ENCODE measurements around the gene BMP8B. TPM values are rescaled to one million over a fixed set of nuclear protein-coding genes. Genes with fewer than 3 reads are reported as not detected.
"Not testable (repeated sequence)": the region's sequence is repeated elsewhere in the genome, so short reads cannot be mapped to it uniquely, and the experiment has no call there.

The BMP8B gene
- total RNA-seq, 2 experiments from 2014 or later, result 0.06 TPM; not detected in 1

GRCh38 chr1:39779137-39779536 is 9.5 kb downstream of the BMP8B start:
- Mint-ChIP-seq H3K27me3 (peaks cover 14% of the 10 kb centered on the region), H3K9me3 (no peaks in the 10 kb centered on the region), H3K27ac (no peak overlapping the region), H3K36me3 (ENCODE audit: low read depth) (no peaks in the 10 kb centered on the region), H3K4me1 (ENCODE audit: low read depth) (no peaks in the 10 kb centered on the region), H3K4me3 (no peak overlapping the region)
- TF ChIP-seq CTCF (IDR thresholded peaks at IDR 0.05), result no peak
- intact Hi-C loops (cut with DNase I, micrococcal nuclease), result no loop called here
- Histone ChIP-seq H3K4me1 (ENCODE audit: insufficient read depth, low read length) (no peaks in the 10 kb centered on the region), H3K27ac (ENCODE audit: low read depth in 1 of 2, low read length in 2 of 2) (no peak overlapping the region), H3K4me3 (ENCODE audit: low read length) (no peak overlapping the region), H3K27me3 (ENCODE audit: control insufficient read depth in 1 of 2, insufficient read depth in 2 of 2, low read length in 2 of 2) (no peaks in the 10 kb centered on the region), H3K36me3 (ENCODE audit: insufficient read depth, low read length) (no peaks in the 10 kb centered on the region), H3K9me3 (ENCODE audit: control insufficient read depth in 1 of 2, insufficient read depth in 1 of 2, low read length in 2 of 2) (no peaks in the 10 kb centered on the region)
- ATAC-seq (ENCODE audit: poor library complexity), result no peak
- DNase-seq, result no peak
- ChIA-PET CTCF (no interaction called here), POLR2A (no interaction called here)

- H3K27ac Mint-ChIP-seq, POLR2A ChIA-PET: not testable (repeated sequence)
These were observed 10.1 kb downstream of the BMP8B start for GRCh38 chr1:39778463-39779099.

GRCh38 chr1:39777896-39778295 is 10.8 kb downstream of the BMP8B start:
- H3K4me3 ChIP-seq (ENCODE audit: low read length); H3K27me3 ChIP-seq (ENCODE audit: control insufficient read depth in 1 of 2, insufficient read depth in 2 of 2, low read length in 2 of 2); POLR2A ChIA-PET; H3K4me1 Mint-ChIP-seq (ENCODE audit: low read depth); H3K36me3 ChIP-seq (ENCODE audit: insufficient read depth, low read length); H3K9me3 Mint-ChIP-seq; H3K4me1 ChIP-seq (ENCODE audit: insufficient read depth, low read length); intact Hi-C loops (cut with DNase I, micrococcal nuclease); H3K9me3 ChIP-seq (ENCODE audit: control insufficient read depth in 1 of 2, insufficient read depth in 1 of 2, low read length in 2 of 2); H3K4me3 Mint-ChIP-seq; H3K27ac ChIP-seq (ENCODE audit: low read depth in 1 of 2, low read length in 2 of 2); H3K36me3 Mint-ChIP-seq (ENCODE audit: low read depth); DNase-seq; H3K27ac Mint-ChIP-seq; ATAC-seq (ENCODE audit: poor library complexity); CTCF ChIA-PET: not testable (repeated sequence)
- H3K27me3 Mint-ChIP-seq, result peaks cover 10% of the 10 kb centered on the region

More at GRCh38 chr1:39778463-39779099, 10.1 kb downstream of the BMP8B start:
- H3K9me3 ChIP-seq (ENCODE audit: control insufficient read depth in 1 of 2, insufficient read depth in 1 of 2, low read length in 2 of 2); H3K9me3 Mint-ChIP-seq; H3K36me3 ChIP-seq (ENCODE audit: insufficient read depth, low read length); H3K4me1 Mint-ChIP-seq (ENCODE audit: low read depth); intact Hi-C loops (cut with DNase I, micrococcal nuclease); H3K4me1 ChIP-seq (ENCODE audit: insufficient read depth, low read length); H3K4me3 Mint-ChIP-seq; ATAC-seq (ENCODE audit: poor library complexity); H3K27ac ChIP-seq (ENCODE audit: low read depth in 1 of 2, low read length in 2 of 2); DNase-seq; H3K36me3 Mint-ChIP-seq (ENCODE audit: low read depth); CTCF ChIA-PET; H3K27me3 ChIP-seq (ENCODE audit: control insufficient read depth in 1 of 2, insufficient read depth in 2 of 2, low read length in 2 of 2); H3K4me3 ChIP-seq (ENCODE audit: low read length): not testable (repeated sequence)
- peaks cover 11% of the 10 kb centered on the region for H3K27me3 Mint-ChIP-seq

GRCh38 chr1:39777306-39777705 is 11.4 kb downstream of the BMP8B start:
- CTCF ChIA-PET, result no interaction called here
- Mint-ChIP-seq H3K27me3 (peaks cover 10% of the 10 kb centered on the region), H3K4me1 (ENCODE audit: low read depth) (no peaks in the 10 kb centered on the region), H3K4me3 (no peak overlapping the region), H3K9me3 (no peaks in the 10 kb centered on the region), H3K27ac (no peak overlapping the region), H3K36me3 (ENCODE audit: low read depth) (no peaks in the 10 kb centered on the region)
- ATAC-seq (ENCODE audit: poor library complexity), result no peak
- H3K27ac ChIP-seq (ENCODE audit: low read depth in 1 of 2, low read length in 2 of 2), result no peak overlapping the region
- POLR2A ChIA-PET, result no interaction called here
- H3K9me3 ChIP-seq (ENCODE audit: control insufficient read depth in 1 of 2, insufficient read depth in 1 of 2, low read length in 2 of 2), result no peaks in the 10 kb centered on the region
- H3K4me1 ChIP-seq (ENCODE audit: insufficient read depth, low read length), result no peaks in the 10 kb centered on the region
- TF ChIP-seq CTCF (IDR thresholded peaks at IDR 0.05), result no peak
- H3K4me3 ChIP-seq (ENCODE audit: low read length), result no peak overlapping the region
- no peaks in the 10 kb centered on the region for H3K27me3 ChIP-seq (ENCODE audit: control insufficient read depth in 1 of 2, insufficient read depth in 2 of 2, low read length in 2 of 2)
- intact Hi-C loops (cut with DNase I, micrococcal nuclease), result no loop called here
- no peak for DNase-seq
- H3K36me3 ChIP-seq (ENCODE audit: insufficient read depth, low read length), result no peaks in the 10 kb centered on the region

All from CD4-positive, alpha-beta T cell (primary cell).